ENCODE measurements around the gene CALN1.

DNA sequence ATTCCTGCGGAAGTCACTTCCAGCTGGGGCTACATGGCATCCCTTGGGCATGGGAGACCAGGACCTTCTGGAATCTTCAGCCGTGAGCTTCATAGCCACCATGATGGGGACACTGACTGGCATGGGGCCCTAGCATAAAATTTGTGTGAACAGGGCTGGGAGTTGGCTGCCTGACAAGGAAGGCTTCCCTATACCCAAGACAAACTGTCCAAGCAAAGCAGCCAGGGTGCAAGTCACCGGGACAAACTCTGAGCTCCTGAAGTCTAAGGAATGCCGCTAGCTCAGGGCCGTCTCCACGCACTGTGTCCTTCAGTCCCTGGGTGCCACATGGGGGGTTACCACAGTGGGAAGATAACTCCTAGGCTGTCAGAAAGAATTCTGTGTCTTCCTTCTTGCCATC lies 627.4 kb downstream of the CALN1 start:
- TF ChIP-seq CTCF (IDR thresholded peaks at IDR 0.05) (no peak), EP300 (IDR thresholded peaks at IDR 0.05) (no peak), POLR2A (IDR thresholded peaks at IDR 0.05) (no peak)
